Measurements from ENCODE around the gene CFAP299.

The CFAP299 gene

GRCh38 chr4:80448056-80448455, 112.5 kb downstream of the CFAP299 start:
- no peak for DNase-seq (ENCODE audit: low spot score)

- no peak for DNase-seq (ENCODE audit: low spot score)
These were observed 116.5 kb downstream of the CFAP299 start for GRCh38 chr4:80452055-80452454.

- DNase-seq (ENCODE audit: low spot score): no peak
These were observed 117.2 kb downstream of the CFAP299 start for GRCh38 chr4:80452768-80453167.

- no peak for DNase-seq (ENCODE audit: low spot score)
These were observed 118.5 kb downstream of the CFAP299 start for GRCh38 chr4:80454040-80454439.

- no peak for DNase-seq (ENCODE audit: low spot score)
These were observed 119.0 kb downstream of the CFAP299 start for GRCh38 chr4:80454556-80454955.

- DNase-seq (ENCODE audit: low spot score): no peak
These were observed 124.5 kb downstream of the CFAP299 start for GRCh38 chr4:80459918-80460473.

- DNase-seq (ENCODE audit: low spot score): no peak
These were observed 125.9 kb downstream of the CFAP299 start for GRCh38 chr4:80461412-80461811.

- DNase-seq (ENCODE audit: low spot score): no peak
These were observed 127.1 kb downstream of the CFAP299 start for GRCh38 chr4:80462621-80463091.

- DNase-seq (ENCODE audit: low spot score): no peak
These were observed 128.0 kb downstream of the CFAP299 start for GRCh38 chr4:80463509-80463908.

- no peak for DNase-seq (ENCODE audit: low spot score)
These were observed 129.7 kb downstream of the CFAP299 start for GRCh38 chr4:80465238-80465637.

GRCh38 chr4:80465736-80466135, 130.2 kb downstream of the CFAP299 start:
- no peak for DNase-seq (ENCODE audit: low spot score)

GRCh38 chr4:80466618-80467017, 131.1 kb downstream of the CFAP299 start:
- DNase-seq (ENCODE audit: low spot score): no peak

- no peak for DNase-seq (ENCODE audit: low spot score)
These were observed 136.2 kb downstream of the CFAP299 start for GRCh38 chr4:80471756-80472155.

- no peak for DNase-seq (ENCODE audit: low spot score)
These were observed 139.7 kb downstream of the CFAP299 start for GRCh38 chr4:80475236-80475635.

GRCh38 chr4:80475798-80476197, 140.3 kb downstream of the CFAP299 start:
- no peak for DNase-seq (ENCODE audit: low spot score)

- DNase-seq (ENCODE audit: low spot score): no peak
These were observed 149.2 kb downstream of the CFAP299 start for GRCh38 chr4:80484712-80485111.

- DNase-seq (ENCODE audit: low spot score): no peak
These were observed 151.1 kb downstream of the CFAP299 start for GRCh38 chr4:80486603-80487002.

GRCh38 chr4:80489798-80490197, 154.3 kb downstream of the CFAP299 start:
- DNase-seq (ENCODE audit: low spot score): no peak

- no peak for DNase-seq (ENCODE audit: low spot score)
These were observed 157.2 kb downstream of the CFAP299 start for GRCh38 chr4:80492761-80493160.

GRCh38 chr4:80495865-80496264, 160.3 kb downstream of the CFAP299 start:
- no peak for DNase-seq (ENCODE audit: low spot score)

GRCh38 chr4:80498725-80499124, 163.2 kb downstream of the CFAP299 start:
- no peak for DNase-seq (ENCODE audit: low spot score)

- no peak for DNase-seq (ENCODE audit: low spot score)
These were observed 165.1 kb downstream of the CFAP299 start for GRCh38 chr4:80500613-80501012.

- no peak for DNase-seq (ENCODE audit: low spot score)
These were observed 171.5 kb downstream of the CFAP299 start for GRCh38 chr4:80507077-80507476.

- DNase-seq (ENCODE audit: low spot score): no peak
These were observed 172.0 kb downstream of the CFAP299 start for GRCh38 chr4:80507507-80507906.

- DNase-seq (ENCODE audit: low spot score): no peak
These were observed 180.0 kb downstream of the CFAP299 start for GRCh38 chr4:80515496-80515895.

Measured in hematopoietic multipotent progenitor cell treated with erythropoietin and hydrocortisone succinate and interleukin-3 and kit ligand, for 15 days (in vitro differentiated cells).